Measurements from ENCODE around the gene NCAPH2. TPM values are rescaled to one million over a fixed set of nuclear protein-coding genes. Genes with fewer than 3 reads are reported as not detected.

Gene NCAPH2
- total and polyA plus RNA-seq, 2 of the 8 experiments (the other 6 are each of a cell fraction or from before 2014, with no cell fraction given), result 62.2 to 81.6 TPM

DNA sequence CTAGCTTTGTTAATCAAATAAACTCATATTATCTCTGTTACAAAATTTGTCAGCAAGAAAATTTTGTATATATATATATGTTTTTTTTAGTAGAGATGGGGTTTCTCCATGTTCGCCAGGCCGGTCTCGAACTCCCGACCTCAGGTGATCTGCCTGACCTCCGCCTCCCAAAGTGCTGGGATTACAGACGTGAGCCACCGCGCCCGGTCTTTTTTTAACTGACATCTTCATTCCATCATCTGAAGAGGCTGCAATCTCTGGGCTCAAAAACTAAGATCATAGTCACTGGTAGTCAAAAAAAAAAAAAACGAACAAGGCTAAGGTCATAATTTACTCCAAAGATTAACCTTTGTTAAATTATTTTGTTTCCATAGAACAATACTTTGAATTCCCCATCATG lies 32.4 kb downstream of the NCAPH2 start (continued):
- TF ChIP-seq CHD7 (IDR thresholded peaks at IDR 0.05; ENCODE audit: insufficient replicate concordance, low read length), result no peak
- no peak for TF ChIP-seq EP300 (IDR thresholded peaks at IDR 0.05; ENCODE audit: borderline replicate concordance in 1 of 2, low read depth in 2 of 2, low read length in 2 of 2)
- no peak for TF ChIP-seq CBX8 (IDR thresholded peaks at IDR 0.05; ENCODE audit: borderline replicate concordance, low read depth, low read length)
- TF ChIP-seq RNF2 (IDR thresholded peaks at IDR 0.05; ENCODE audit: borderline replicate concordance, low read depth, low read length, missing control alignments, poor library complexity, severe bottlenecking), result no peak
- TF ChIP-seq POLR2AphosphoS5 (IDR thresholded peaks at IDR 0.05; ENCODE audit: low read depth, low read length), result no peak
- no peak for TF ChIP-seq CHD2 (IDR thresholded peaks at IDR 0.05; ENCODE audit: low read length)
- TF ChIP-seq, protein P1, sequence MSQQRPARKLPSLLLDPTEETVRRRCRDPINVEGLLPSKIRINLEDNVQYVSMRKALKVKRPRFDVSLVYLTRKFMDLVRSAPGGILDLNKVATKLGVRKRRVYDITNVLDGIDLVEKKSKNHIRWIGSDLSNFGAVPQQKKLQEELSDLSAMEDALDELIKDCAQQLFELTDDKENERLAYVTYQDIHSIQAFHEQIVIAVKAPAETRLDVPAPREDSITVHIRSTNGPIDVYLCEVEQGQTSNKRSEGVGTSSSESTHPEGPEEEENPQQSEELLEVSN (IDR thresholded peaks at IDR 0.05), result no peak
- TF ChIP-seq RAD21 (IDR thresholded peaks at IDR 0.05 in 1 of 2, conservative IDR thresholded peaks at IDR 0.05 in 1 of 2; ENCODE audit: low read depth in 2 of 2, low read length in 2 of 2), result no peak

All from H1 (cell line).